Esophagus (tissue), 2 donors: ENCODE measurements around the gene CNOT10. TPM values are rescaled to one million over a fixed set of nuclear protein-coding genes. Genes with fewer than 3 reads are reported as not detected.

Experiments used
- H3K27ac ChIP-seq, 2 donors: one replicate each; pipeline ENCODE4 v1.5.1; 2013; ENCODE audit warnings: low read depth in 2 of 2, mild to moderate bottlenecking in 2 of 2, inconsistent platforms in 1 of 2, low read length in 1 of 2, moderate library complexity in 1 of 2
- H3K27me3 ChIP-seq, 2 donors: one replicate each; pipeline ENCODE4 v1.6.1; 2013; ENCODE audit warnings: low read length in 2 of 2, control low read depth in 1 of 2, mild to moderate bottlenecking in 1 of 2; ENCODE audit not compliant: insufficient read depth in 2 of 2, control insufficient read depth in 1 of 2
- H3K36me3 ChIP-seq, 2 donors: one replicate each; pipeline ENCODE4 v1.6.1; 2013; ENCODE audit warnings: low read length in 1 of 2; ENCODE audit not compliant: control insufficient read depth in 2 of 2, insufficient read depth in 2 of 2
- H3K4me1 ChIP-seq, 2 donors: one replicate each; pipeline ENCODE4 v1.6.1; 2013; ENCODE audit warnings: low read length in 1 of 2; ENCODE audit not compliant: control insufficient read depth in 2 of 2, insufficient read depth in 2 of 2
- H3K4me3 ChIP-seq, 2 donors: one replicate each; pipeline ENCODE4 v1.5.1; 2013; ENCODE audit warnings: low read length in 2 of 2, mild to moderate bottlenecking in 2 of 2, low read depth in 1 of 2, moderate library complexity in 1 of 2
- H3K9me3 ChIP-seq, 2 donors: one replicate each; pipeline ENCODE4 v1.6.1; 2013; ENCODE audit warnings: mild to moderate bottlenecking in 2 of 2, low read depth in 1 of 2, low read length in 1 of 2, moderate library complexity in 1 of 2; ENCODE audit not compliant: control insufficient read depth in 2 of 2, insufficient read depth in 1 of 2
- WGBS, 2 donors: extraction: QIAGEN DNeasy Blood & Tissue Kit; methylation state at CpG; one replicate each; pipeline ENCODE4 v1.1.7; 2013; 5-methylcytosine and 5-hydroxymethylcytosine counted together
- polyA plus RNA-seq, 2 donors: library from polyadenylated mRNA; stranded (reverse); fragments of 200-250 nt; gene quantifications; one replicate each; pipeline ENCODE4 v1.2.3, GENCODE V29; 2013
- donor health status: healthy with polysubstance abuse.
- donor health status: Bipolar disorder and iron deficiency.

CNOT10 gene
- polyA plus RNA-seq, 2 donors = 11.7 to 12.8 TPM

DNA sequence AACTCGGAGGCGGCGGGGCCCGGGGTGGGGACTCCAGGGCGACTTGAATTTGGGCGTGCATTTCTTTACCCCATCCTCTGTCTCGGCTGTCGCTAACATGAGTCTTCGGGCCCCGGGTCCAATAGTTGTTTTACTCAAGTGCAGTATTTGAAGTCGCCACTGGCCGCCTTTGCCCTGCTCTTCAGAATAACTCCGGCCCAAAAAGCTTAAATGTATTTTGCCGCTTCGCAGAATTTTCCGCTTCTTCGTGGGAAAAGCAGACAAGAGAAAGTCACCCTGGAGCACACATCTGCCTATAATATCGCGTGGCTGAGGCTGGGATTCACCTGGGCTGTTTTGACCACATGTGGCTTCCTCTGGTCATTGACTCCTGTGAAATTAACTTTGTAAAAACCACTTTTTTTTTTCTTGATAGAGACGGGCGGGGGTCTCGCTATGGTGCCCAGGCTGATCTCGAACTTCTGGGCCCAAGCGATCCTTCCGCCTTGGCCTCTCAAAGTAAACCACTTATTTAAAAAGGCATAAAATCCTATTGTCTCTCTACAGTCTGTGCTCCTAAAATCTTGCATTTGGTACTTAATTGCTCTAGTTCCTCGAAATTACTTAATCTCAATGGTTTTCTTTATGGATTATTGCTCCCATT is 676 bp downstream of the CNOT10 start:
- Histone ChIP-seq H3K27ac (peak overlapping the region; percentile 88 to 94), H3K4me3 (peak overlapping the region; percentile 91 to 97), H3K36me3 (no peaks in the 10 kb centered on the region), H3K9me3 (no peaks in the 10 kb centered on the region), H3K4me1 (no peaks in the 10 kb centered on the region), H3K27me3 (no peaks in the 10 kb centered on the region)
- WGBS, 2 donors = 7 to 8% methylated on average over 26 of the region's 26 CpGs

DNA sequence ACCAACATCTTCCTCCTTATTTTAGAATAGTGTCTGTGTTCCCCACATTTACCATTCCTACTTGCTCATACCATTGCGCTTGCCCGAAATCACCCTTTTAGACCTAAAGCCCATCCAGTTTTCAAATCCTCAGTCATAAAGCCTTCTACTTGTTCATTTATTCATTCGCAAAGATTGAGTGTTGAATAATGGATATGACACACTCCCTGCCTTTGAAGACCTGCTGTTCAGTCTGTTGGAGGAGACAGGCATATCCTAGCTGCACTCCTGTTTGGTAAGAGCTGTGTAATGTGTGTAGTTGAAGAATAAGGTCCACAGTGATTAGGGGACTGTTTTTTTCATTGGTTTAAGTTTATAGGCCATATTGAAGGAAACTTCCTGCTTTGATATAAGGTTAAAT is 1.7 kb downstream of the CNOT10 start:
- H3K4me1 ChIP-seq = no peaks in the 10 kb centered on the region
- H3K4me3 ChIP-seq = no peak overlapping the region
- no peaks in the 10 kb centered on the region for H3K36me3 ChIP-seq
- H3K27me3 ChIP-seq = no peaks in the 10 kb centered on the region
- no peak overlapping the region for H3K27ac ChIP-seq
- 93 to 95% methylated on average over 3 of the region's 3 CpGs for WGBS, 2 donors
- H3K9me3 ChIP-seq = no peaks in the 10 kb centered on the region

DNA sequence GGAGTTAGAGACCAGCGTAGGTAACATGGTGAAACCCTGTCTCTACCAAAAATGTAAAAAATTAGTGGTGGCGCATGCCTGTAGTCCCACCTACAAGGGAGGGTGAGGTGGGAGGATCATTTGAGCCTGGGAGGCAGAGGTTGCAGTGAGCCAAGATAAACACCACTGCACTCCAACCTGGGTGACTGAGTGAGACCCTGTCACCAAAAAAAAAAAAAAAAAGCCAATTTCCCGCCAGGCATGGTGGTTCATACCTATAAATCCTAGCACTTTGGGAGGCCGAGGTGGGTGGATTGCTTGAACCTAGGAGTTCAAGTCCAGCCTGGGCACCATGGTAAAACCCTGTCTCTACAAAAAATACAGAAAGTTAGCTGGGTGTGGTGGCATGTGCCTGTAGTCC is 6.9 kb downstream of the CNOT10 start:
- WGBS, 2 donors = 92 to 98% methylated on average over 4 of the region's 4 CpGs
- Histone ChIP-seq H3K4me3 (no peak overlapping the region), H3K27ac (no peak overlapping the region), H3K4me1 (no peaks in the 10 kb centered on the region), H3K36me3 (no peaks in the 10 kb centered on the region), H3K9me3 (no peaks in the 10 kb centered on the region), H3K27me3 (no peaks in the 10 kb centered on the region)

DNA sequence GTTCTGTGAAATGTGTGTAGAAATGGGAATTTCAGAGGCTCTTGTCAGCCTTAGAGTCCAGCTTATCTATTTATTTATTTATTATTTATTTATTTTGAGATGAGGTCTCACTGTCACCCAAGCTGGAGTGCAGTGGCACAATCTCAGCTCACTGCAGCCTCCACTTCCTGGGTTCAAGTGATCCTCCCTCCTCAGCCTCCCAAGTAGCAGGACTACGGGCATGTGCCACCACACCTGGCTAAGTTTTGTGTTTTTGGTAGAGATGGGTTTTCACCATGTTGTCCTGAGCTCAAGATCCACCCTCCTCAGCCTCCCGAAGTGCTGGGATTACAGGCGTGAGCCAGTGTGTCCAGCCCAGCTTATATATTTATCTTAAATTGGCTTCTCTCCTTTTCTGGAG is 11.5 kb downstream of the CNOT10 start:
- no peaks in the 10 kb centered on the region for H3K36me3 ChIP-seq
- no peak overlapping the region for H3K4me3 ChIP-seq
- 94 to 99% methylated on average over 3 of the region's 3 CpGs for WGBS, 2 donors
- no peaks in the 10 kb centered on the region for H3K4me1 ChIP-seq
- H3K27me3 ChIP-seq = no peaks in the 10 kb centered on the region
- no peak overlapping the region for H3K27ac ChIP-seq
- H3K9me3 ChIP-seq = no peaks in the 10 kb centered on the region

DNA sequence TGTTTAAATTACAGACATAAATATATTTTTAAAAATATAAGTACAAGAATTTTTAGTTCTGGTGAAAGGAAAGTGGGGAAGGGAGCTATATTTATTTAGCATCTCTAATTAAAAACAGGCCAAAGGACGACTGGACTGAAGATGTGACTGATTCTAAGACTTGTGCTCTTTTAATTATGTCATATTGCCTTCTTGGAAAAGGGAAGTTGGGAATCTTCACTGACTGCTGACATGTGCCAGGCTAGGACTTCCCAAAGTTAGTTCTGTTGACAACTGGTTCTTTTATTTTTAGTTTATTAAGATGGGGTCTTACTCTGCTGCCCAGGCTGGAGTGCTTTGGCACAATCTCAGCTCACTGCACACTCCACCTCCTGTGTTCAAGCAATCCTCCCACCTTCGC is 13.5 kb downstream of the CNOT10 start:
- no peaks in the 10 kb centered on the region for H3K36me3 ChIP-seq
- H3K9me3 ChIP-seq = no peaks in the 10 kb centered on the region
- WGBS, 2 donors = 80 to 81% methylated on average over 2 of the region's 2 CpGs
- no peak overlapping the region for H3K4me3 ChIP-seq
- no peaks in the 10 kb centered on the region for H3K27me3 ChIP-seq
- no peak overlapping the region for H3K27ac ChIP-seq
- H3K4me1 ChIP-seq = no peaks in the 10 kb centered on the region

DNA sequence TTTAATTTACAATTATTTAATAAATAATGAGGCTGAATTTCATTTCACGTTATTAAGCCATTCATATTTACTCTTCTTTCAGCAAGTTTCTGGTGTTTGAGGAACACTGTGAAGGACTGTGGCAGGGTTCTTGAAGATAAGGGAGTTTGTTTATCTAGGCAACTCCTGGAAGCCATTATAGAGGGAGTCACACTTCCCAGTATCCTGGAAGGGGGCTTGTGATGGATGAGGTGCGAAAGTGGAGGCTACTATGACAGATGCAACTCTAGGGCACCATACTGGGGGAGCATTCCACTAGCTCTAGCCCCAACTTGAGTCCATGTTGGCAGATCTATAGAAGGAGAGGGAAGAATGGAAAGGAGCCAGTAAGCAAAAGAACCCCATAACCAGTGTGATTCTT is 14.4 kb downstream of the CNOT10 start:
- H3K9me3 ChIP-seq = no peaks in the 10 kb centered on the region
- WGBS, 2 donors = 81 to 85% methylated on average over 2 of the region's 2 CpGs

DNA sequence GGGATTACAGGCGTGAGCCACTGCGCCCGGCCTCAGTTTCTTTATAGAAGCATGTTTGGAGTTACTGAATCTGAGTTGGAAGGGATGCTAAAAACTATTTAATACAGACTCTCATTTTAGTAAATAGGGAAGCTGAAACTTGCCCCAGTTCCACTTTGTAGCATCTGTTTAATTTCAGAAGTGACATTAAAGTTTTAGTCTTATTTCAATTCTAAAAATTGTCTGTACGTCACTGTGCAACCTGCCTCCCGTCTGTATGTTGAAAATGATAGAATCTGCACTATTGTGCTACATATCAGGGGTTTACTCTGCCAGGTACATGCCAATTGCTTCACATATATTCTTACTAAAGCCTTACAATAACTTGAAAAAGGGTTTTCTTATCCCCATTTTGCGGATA is 15.3 kb downstream of the CNOT10 start:
- H3K27me3 ChIP-seq = no peaks in the 10 kb centered on the region
- 68 to 78% methylated on average over 6 of the region's 6 CpGs for WGBS, 2 donors
- no peaks in the 10 kb centered on the region for H3K4me1 ChIP-seq
- no peak overlapping the region for H3K27ac ChIP-seq
- no peaks in the 10 kb centered on the region for H3K9me3 ChIP-seq
- H3K36me3 ChIP-seq = no peaks in the 10 kb centered on the region
- H3K4me3 ChIP-seq = no peak overlapping the region

More for the DNA sequence above, 14.4 kb downstream of the CNOT10 start:
- no peak overlapping the region for H3K4me3 ChIP-seq
- no peaks in the 10 kb centered on the region for H3K4me1 ChIP-seq
- no peak overlapping the region for H3K27ac ChIP-seq
- H3K36me3 ChIP-seq = no peaks in the 10 kb centered on the region
- no peaks in the 10 kb centered on the region for H3K27me3 ChIP-seq

DNA sequence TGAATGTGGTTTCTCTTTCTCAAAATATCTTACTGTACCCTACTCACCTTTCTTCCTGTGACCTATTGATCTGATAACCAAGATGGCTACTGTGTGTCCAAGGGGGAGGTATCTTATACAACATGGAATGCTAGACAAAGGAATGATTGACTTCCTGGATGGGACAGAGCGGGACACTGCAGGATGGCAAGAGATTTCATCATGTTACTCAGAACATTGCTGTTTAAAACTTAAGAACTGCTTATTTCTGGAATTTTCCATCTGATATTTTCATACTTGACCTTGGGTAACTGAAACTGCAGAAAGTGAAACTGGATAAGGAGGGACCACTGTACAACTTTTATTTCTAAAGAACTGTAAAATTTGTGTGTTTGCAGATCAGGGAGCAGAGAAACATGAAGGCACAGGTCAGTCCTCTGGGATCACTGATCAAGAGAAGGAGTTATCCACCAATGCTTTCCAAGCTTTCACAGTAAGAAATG is 18.5 kb downstream of the CNOT10 start:
- no peaks in the 10 kb centered on the region for H3K27me3 ChIP-seq
- no peak overlapping the region for H3K4me3 ChIP-seq
- H3K36me3 ChIP-seq = no peaks in the 10 kb centered on the region
- no peaks in the 10 kb centered on the region for H3K4me1 ChIP-seq
- H3K9me3 ChIP-seq = no peaks in the 10 kb centered on the region
- no peak overlapping the region for H3K27ac ChIP-seq
- WGBS, 2 donors = 84 to 87% methylated on average over 1 of the region's 1 CpG

DNA sequence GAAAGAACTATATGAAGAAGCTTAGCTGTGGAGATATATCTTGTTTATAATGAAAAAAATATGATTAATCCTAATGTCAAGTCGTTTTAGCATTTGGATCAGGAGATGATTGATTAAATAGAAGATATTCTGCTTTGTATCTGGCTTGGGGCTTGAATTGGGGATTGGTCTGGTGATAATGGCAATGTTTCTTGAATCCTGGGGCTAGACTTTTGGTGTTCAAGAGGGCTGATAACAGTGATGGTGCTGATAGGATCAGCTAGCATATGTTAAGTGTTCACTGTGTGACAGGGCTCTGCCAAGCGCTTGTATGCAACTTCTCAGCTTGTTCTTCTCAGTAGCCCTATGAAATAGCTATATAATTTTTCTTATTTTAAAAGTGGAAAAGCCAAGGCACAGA is 20.2 kb downstream of the CNOT10 start:
- Histone ChIP-seq H3K4me3 (no peak overlapping the region), H3K27me3 (no peaks in the 10 kb centered on the region), H3K4me1 (no peaks in the 10 kb centered on the region), H3K36me3 (no peaks in the 10 kb centered on the region), H3K27ac (no peak overlapping the region), H3K9me3 (no peaks in the 10 kb centered on the region)
- WGBS, 2 donors = 78% methylated on average over 2 of the region's 2 CpGs

DNA sequence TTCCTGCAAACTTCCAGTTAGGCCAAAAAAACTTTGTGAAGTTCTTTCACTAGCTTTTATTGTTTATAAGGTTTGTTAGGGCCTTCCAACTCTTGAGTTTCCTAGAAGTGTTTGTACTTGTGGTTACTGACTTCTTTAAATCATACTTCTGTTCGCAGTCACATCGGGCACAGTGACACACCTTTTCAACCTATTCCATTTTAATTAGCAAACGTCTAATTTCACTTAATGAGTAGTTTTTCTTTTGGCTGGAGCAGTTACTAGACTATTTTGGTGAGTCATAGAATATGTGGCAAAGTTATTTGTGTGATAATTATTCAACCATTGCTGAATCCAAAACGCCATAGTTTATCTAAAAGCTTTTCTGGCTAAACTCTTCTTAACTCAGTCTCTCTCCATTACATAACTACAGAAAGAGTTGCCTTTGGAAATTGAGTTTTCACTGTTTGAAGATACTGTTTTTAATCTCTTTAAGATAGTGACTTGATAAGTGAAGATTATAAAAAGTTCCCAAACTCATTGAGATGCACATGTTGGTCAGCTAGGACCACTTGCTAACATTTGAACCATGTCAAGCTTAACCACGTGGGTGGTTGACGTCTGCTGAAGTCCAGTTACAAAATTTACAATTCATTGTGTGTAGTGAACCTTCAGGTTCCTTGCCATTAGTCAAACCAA is 21.5 kb downstream of the CNOT10 start:
- Histone ChIP-seq H3K36me3 (peaks cover 0 to 4% of the 10 kb centered on the region in 2 donors), H3K4me1 (no peaks in the 10 kb centered on the region), H3K4me3 (no peak overlapping the region), H3K9me3 (no peaks in the 10 kb centered on the region), H3K27ac (no peak overlapping the region), H3K27me3 (no peaks in the 10 kb centered on the region)
- WGBS, 2 donors = 52 to 58% methylated on average over 6 of the region's 6 CpGs
